Measurements from ENCODE around the gene SEC16A.

SEC16A gene

GRCh38 chr9:136501686-136502085, 18.8 kb upstream of the SEC16A start:
- no peak overlapping the region for H3K4me3 ChIP-seq (ENCODE audit: low read depth, low read length)
- TF ChIP-seq CTCF (IDR thresholded peaks at IDR 0.05; ENCODE audit: low read depth, low read length): no peak
- in situ Hi-C loops (cut with HindIII; ENCODE audit: low sequenced_read_pairs): no loop called here
- DNase-seq (ENCODE audit: low read depth, low spot score): no peak

GRCh38 chr9:136499935-136500910, 17.4 kb upstream of the SEC16A start:
- no peak overlapping the region for H3K4me3 ChIP-seq (ENCODE audit: low read depth, low read length)
- in situ Hi-C loops (cut with HindIII; ENCODE audit: low sequenced_read_pairs): no loop called here
- no peak for DNase-seq (ENCODE audit: low read depth, low spot score)
- TF ChIP-seq CTCF (IDR thresholded peaks at IDR 0.05; ENCODE audit: low read depth, low read length): no peak

GRCh38 chr9:136499071-136499934, 16.5 kb upstream of the SEC16A start:
- in situ Hi-C loops (cut with HindIII; ENCODE audit: low sequenced_read_pairs): no loop called here
- no peak for DNase-seq (ENCODE audit: low read depth, low spot score)
- no peak for TF ChIP-seq CTCF (IDR thresholded peaks at IDR 0.05; ENCODE audit: low read depth, low read length)
- no peak overlapping the region for H3K4me3 ChIP-seq (ENCODE audit: low read depth, low read length)

GRCh38 chr9:136497916-136498695, 15.3 kb upstream of the SEC16A start:
- no peak overlapping the region for H3K4me3 ChIP-seq (ENCODE audit: low read depth, low read length)
- no peak for DNase-seq (ENCODE audit: low read depth, low spot score)
- in situ Hi-C loops (cut with HindIII; ENCODE audit: low sequenced_read_pairs): no loop called here
- TF ChIP-seq CTCF (IDR thresholded peaks at IDR 0.05; ENCODE audit: low read depth, low read length): no peak

GRCh38 chr9:136496801-136497620, 14.2 kb upstream of the SEC16A start:
- in situ Hi-C loops (cut with HindIII; ENCODE audit: low sequenced_read_pairs): no loop called here
- H3K4me3 ChIP-seq (ENCODE audit: low read depth, low read length): no peak overlapping the region
- TF ChIP-seq CTCF (IDR thresholded peaks at IDR 0.05; ENCODE audit: low read depth, low read length): no peak
- DNase-seq (ENCODE audit: low read depth, low spot score): no peak
